Osteocyte (in vitro differentiated cells): Measurements from ENCODE around the gene RNF225. TPM values are rescaled to one million over a fixed set of nuclear protein-coding genes. Genes with fewer than 3 reads are reported as not detected.
"Not testable (repeated sequence)": the region's sequence is repeated elsewhere in the genome, so short reads cannot be mapped to it uniquely, and the experiment has no call there.

Experiments used
- DNase-seq: peaks from one replicate; pipeline ENCODE4 v3.0.0; 2021; ENCODE audit warnings: mixed read lengths; ENCODE audit not compliant: unreplicated experiment; ENCODE audit errors: extremely low spot score
- H3K27ac Mint-ChIP-seq: one replicate; pipeline ENCODE4 v1.8.0; 2021; ENCODE audit warnings: mild to moderate bottlenecking, mixed read lengths; ENCODE audit not compliant: unreplicated experiment
- H3K27me3 Mint-ChIP-seq: one replicate; pipeline ENCODE4 v1.8.0; 2021; ENCODE audit warnings: mixed read lengths; ENCODE audit not compliant: unreplicated experiment
- H3K36me3 Mint-ChIP-seq: one replicate; pipeline ENCODE4 v1.8.0; 2021; ENCODE audit warnings: mixed read lengths; ENCODE audit not compliant: unreplicated experiment
- H3K4me1 Mint-ChIP-seq: one replicate; pipeline ENCODE4 v1.8.0; 2021; ENCODE audit warnings: mixed read lengths; ENCODE audit not compliant: unreplicated experiment
- H3K4me3 Mint-ChIP-seq: one replicate; pipeline ENCODE4 v1.8.0; 2021; ENCODE audit warnings: mild to moderate bottlenecking, moderate library complexity, mixed read lengths; ENCODE audit not compliant: unreplicated experiment
- H3K9me3 Mint-ChIP-seq: one replicate; pipeline ENCODE4 v1.8.0; 2021; ENCODE audit warnings: mixed read lengths; ENCODE audit not compliant: unreplicated experiment
- CTCF ChIP-seq: fragments of 200-600 bp; sonication (generic); IDR thresholded peaks from 2 replicates; pipeline ENCODE4 v1.5.0; 2021; ENCODE audit warnings: antibody characterized with exemption, mild to moderate bottlenecking, moderate library complexity
- total RNA-seq: library from RNA; stranded (reverse); gene quantifications from 2 replicates; pipeline ENCODE4 v1.2.1, GENCODE V29; 2021

Gene RNF225
- total RNA-seq, 1 donor from 2014 or later: not detected

- DNase-seq: no peak
- Mint-ChIP-seq H3K4me3 (no peak overlapping the region), H3K9me3 (no peaks in the 10 kb centered on the region), H3K27me3 (no peaks in the 10 kb centered on the region), H3K36me3 (peaks cover 2% of the 10 kb centered on the region), H3K27ac (no peak overlapping the region), H3K4me1 (no peaks in the 10 kb centered on the region)
- TF ChIP-seq CTCF: no peak
These were observed 21.3 kb upstream of the RNF225 start for GRCh38 chr19:58374200-58374599.

GRCh38 chr19:58376724-58377123 is 18.7 kb upstream of the RNF225 start:
- H3K27me3 Mint-ChIP-seq, H3K27ac Mint-ChIP-seq, H3K36me3 Mint-ChIP-seq, H3K4me3 Mint-ChIP-seq, H3K9me3 Mint-ChIP-seq, DNase-seq: not testable (repeated sequence)
- peaks cover 15% of the 10 kb centered on the region for H3K4me1 Mint-ChIP-seq

- Mint-ChIP-seq H3K4me1 (peaks cover 22% of the 10 kb centered on the region), H3K4me3 (peak overlapping the region; percentile 92), H3K9me3 (no peaks in the 10 kb centered on the region), H3K27ac (no peak overlapping the region), H3K36me3 (no peaks in the 10 kb centered on the region), H3K27me3 (no peaks in the 10 kb centered on the region)
- TF ChIP-seq CTCF: no peak
- no peak for DNase-seq
These were observed 16.2 kb upstream of the RNF225 start for GRCh38 chr19:58379246-58379645.

GRCh38 chr19:58380037-58380661 is 15.3 kb upstream of the RNF225 start:
- Mint-ChIP-seq H3K4me1 (peaks cover 22% of the 10 kb centered on the region), H3K27me3 (no peaks in the 10 kb centered on the region), H3K4me3 (peak overlapping the region; percentile 92), H3K27ac (peak overlapping the region; percentile 91), H3K9me3 (no peaks in the 10 kb centered on the region), H3K36me3 (no peaks in the 10 kb centered on the region)
- DNase-seq: no peak
- TF ChIP-seq CTCF: no peak

GRCh38 chr19:58380662-58381459 is 14.6 kb upstream of the RNF225 start, which contains the start of gene ZNF837:
ZNF837 (minus strand) TSS chr19:58381030; CDS start chr19:58369332, 11,698 bp downstream.
- Mint-ChIP-seq H3K9me3 (no peaks in the 10 kb centered on the region), H3K27me3 (no peaks in the 10 kb centered on the region), H3K4me3 (peak within 1 kb of the TSS; percentile 92), H3K4me1 (peaks cover 28% of the 10 kb centered on the region), H3K27ac (peak within 1 kb of the TSS; percentile 97), H3K36me3 (no peaks in the 10 kb centered on the region)
- no peak for TF ChIP-seq CTCF
- DNase-seq: peak; percentile 99
